OCI-LY3 (cell line): ENCODE results near the gene CASZ1.

Experiments
- H2AFZ ChIP-seq: fragments of 200-600, 300-600 bp; shearing (Covaris generic); 2 replicates; pipeline ENCODE4 v1.6.0; 2014; ENCODE audit warnings: antibody characterized with exemption, low read depth, low read length
- H3K27ac ChIP-seq: fragments of 200-600, 300-600 bp; sonication (generic); 2 replicates; pipeline ENCODE4 v1.5.1; 2014; ENCODE audit warnings: mild to moderate bottlenecking, low read length, moderate library complexity, mixed read lengths
- H3K27me3 ChIP-seq: fragments of 200-600, 300-600 bp; sonication (generic); 2 replicates; pipeline ENCODE4 v1.6.1; 2014; ENCODE audit warnings: low read depth, low read length, mixed read lengths
- H3K36me3 ChIP-seq: fragments of 200-600, 300-600 bp; sonication (generic); replicated peaks from 2 replicates; pipeline ENCODE3; 2014; ENCODE audit warnings: low read depth, low read length, mixed read lengths
- H3K4me1 ChIP-seq: fragments of 300-600, 200-600 bp; sonication (generic); 2 replicates; pipeline ENCODE4 v1.6.1; 2014; ENCODE audit warnings: low read length, mixed read lengths
- H3K4me2 ChIP-seq: fragments of 200-600, 300-600 bp; sonication (generic); 2 replicates; pipeline ENCODE4 v1.6.1; 2014; ENCODE audit warnings: low read length, mixed read lengths
- H3K4me3 ChIP-seq: fragments of 300-600, 200-600 bp; sonication (generic); 2 replicates; pipeline ENCODE4 v1.5.1; 2014; ENCODE audit warnings: antibody characterized with exemption, mild to moderate bottlenecking, low read length, moderate library complexity
- H3K79me2 ChIP-seq: fragments of 300-600, 200-600 bp; shearing (Covaris generic); 2 replicates; pipeline ENCODE4 v1.6.1; 2014; ENCODE audit warnings: mild to moderate bottlenecking, low read length, mixed read lengths
- H3K9ac ChIP-seq: fragments of 300-600, 200-600 bp; shearing (Covaris generic); 2 replicates; pipeline ENCODE4 v1.6.0; 2014; ENCODE audit warnings: mild to moderate bottlenecking, low read length, moderate library complexity
- H3K9me3 ChIP-seq: fragments of 200-600, 300-600 bp; shearing (Covaris generic); 2 replicates; pipeline ENCODE4 v1.6.1; 2014; ENCODE audit warnings: low read length, mixed read lengths; ENCODE audit not compliant: insufficient read depth
- H4K20me1 ChIP-seq: fragments of 200-600, 300-600 bp; sonication (generic); 2 replicates; pipeline ENCODE4 v1.6.1; 2016; ENCODE audit warnings: low read length, mixed read lengths; ENCODE audit not compliant: insufficient read depth
- CTCF ChIP-seq: fragments of 200-600, 300-600 bp; sonication (generic); IDR thresholded peaks from 2 replicates; pipeline ENCODE4 v1.5.1; 2014; ENCODE audit warnings: antibody characterized with exemption, low read length, low read depth
- EZH2phosphoT487 ChIP-seq: fragments of 200-600 bp; shearing (Covaris generic); IDR thresholded peaks from 2 replicates; pipeline ENCODE4 v1.6.1; 2018; ENCODE audit warnings: antibody characterized with exemption, mixed run types, low read depth

CASZ1 gene

GRCh38 chr1:10796029-10796944 is at the start of gene CASZ1:
Gene CASZ1 (minus strand): TSS chr1:10796646. CDS start chr1:10693889, 102,757 bp downstream.
- Histone ChIP-seq H3K4me1 (no peaks in the 10 kb centered on the region), H3K9me3 (no peaks in the 10 kb centered on the region), H3K27me3 (peaks cover 6% of the 10 kb centered on the region; the same call in 1 of the 2 replicates), H2AFZ (no peak within 1 kb of the TSS), H3K4me3 (no peak within 1 kb of the TSS), H3K4me2 (no peak within 1 kb of the TSS), H3K79me2 (no peaks in the 10 kb centered on the region), H4K20me1 (no peaks in the 10 kb centered on the region), H3K27ac (no peak within 1 kb of the TSS), H3K9ac (no peak within 1 kb of the TSS), H3K36me3 (no peaks in the 10 kb centered on the region)
- TF ChIP-seq CTCF, result no peak
- TF ChIP-seq EZH2phosphoT487, result no peak

GRCh38 chr1:10843697-10844096 is 47.3 kb upstream of the CASZ1 start:
- Histone ChIP-seq H3K27me3 (no peaks in the 10 kb centered on the region; the same call in 1 of the 2 replicates), H3K27ac (no peak overlapping the region), H3K79me2 (no peaks in the 10 kb centered on the region), H3K4me1 (no peaks in the 10 kb centered on the region), H3K36me3 (no peaks in the 10 kb centered on the region), H2AFZ (no peak overlapping the region), H3K9ac (no peak overlapping the region), H3K4me2 (no peak overlapping the region), H3K9me3 (no peaks in the 10 kb centered on the region), H3K4me3 (no peak overlapping the region), H4K20me1 (no peaks in the 10 kb centered on the region)
- TF ChIP-seq EZH2phosphoT487, result no peak
- TF ChIP-seq CTCF, result no peak

GRCh38 chr1:10841118-10841517 is 44.7 kb upstream of the CASZ1 start:
- no peak overlapping the region for H3K4me2 ChIP-seq
- no peaks in the 10 kb centered on the region for H3K36me3 ChIP-seq
- H3K27ac ChIP-seq, result no peak overlapping the region
- H4K20me1 ChIP-seq, result no peaks in the 10 kb centered on the region
- no peak overlapping the region for H2AFZ ChIP-seq
- no peaks in the 10 kb centered on the region for H3K4me1 ChIP-seq
- TF ChIP-seq EZH2phosphoT487 (no peak), CTCF (no peak)
- H3K9ac ChIP-seq, result no peak overlapping the region
- no peaks in the 10 kb centered on the region for H3K9me3 ChIP-seq
- no peak overlapping the region for H3K4me3 ChIP-seq
- H3K79me2 ChIP-seq, result no peaks in the 10 kb centered on the region
- H3K27me3 ChIP-seq, result no peaks in the 10 kb centered on the region; the same call in 1 of the 2 replicates

- Histone ChIP-seq H3K27me3 (no peaks in the 10 kb centered on the region; the same call in 1 of the 2 replicates), H3K4me3 (no peak overlapping the region), H4K20me1 (no peaks in the 10 kb centered on the region), H3K4me1 (no peaks in the 10 kb centered on the region), H2AFZ (no peak overlapping the region), H3K36me3 (no peaks in the 10 kb centered on the region), H3K9ac (no peak overlapping the region), H3K27ac (no peak overlapping the region), H3K9me3 (no peaks in the 10 kb centered on the region), H3K4me2 (no peak overlapping the region), H3K79me2 (no peaks in the 10 kb centered on the region)
- no peak for TF ChIP-seq CTCF
- TF ChIP-seq EZH2phosphoT487, result no peak
Observed at GRCh38 chr1:10839188-10839770, 42.8 kb upstream of the CASZ1 start.
